SKM-1 treated with dmso at 0.1 percent for 144 hours (cell line): ENCODE measurements around the gene NR3C2.

Experiments used
- DNase-seq: peaks from one replicate; lab custom pipeline; 2025; ENCODE audit not compliant: unreplicated experiment; lab: John Stamatoyannopoulos, UW

Gene NR3C2

DNA sequence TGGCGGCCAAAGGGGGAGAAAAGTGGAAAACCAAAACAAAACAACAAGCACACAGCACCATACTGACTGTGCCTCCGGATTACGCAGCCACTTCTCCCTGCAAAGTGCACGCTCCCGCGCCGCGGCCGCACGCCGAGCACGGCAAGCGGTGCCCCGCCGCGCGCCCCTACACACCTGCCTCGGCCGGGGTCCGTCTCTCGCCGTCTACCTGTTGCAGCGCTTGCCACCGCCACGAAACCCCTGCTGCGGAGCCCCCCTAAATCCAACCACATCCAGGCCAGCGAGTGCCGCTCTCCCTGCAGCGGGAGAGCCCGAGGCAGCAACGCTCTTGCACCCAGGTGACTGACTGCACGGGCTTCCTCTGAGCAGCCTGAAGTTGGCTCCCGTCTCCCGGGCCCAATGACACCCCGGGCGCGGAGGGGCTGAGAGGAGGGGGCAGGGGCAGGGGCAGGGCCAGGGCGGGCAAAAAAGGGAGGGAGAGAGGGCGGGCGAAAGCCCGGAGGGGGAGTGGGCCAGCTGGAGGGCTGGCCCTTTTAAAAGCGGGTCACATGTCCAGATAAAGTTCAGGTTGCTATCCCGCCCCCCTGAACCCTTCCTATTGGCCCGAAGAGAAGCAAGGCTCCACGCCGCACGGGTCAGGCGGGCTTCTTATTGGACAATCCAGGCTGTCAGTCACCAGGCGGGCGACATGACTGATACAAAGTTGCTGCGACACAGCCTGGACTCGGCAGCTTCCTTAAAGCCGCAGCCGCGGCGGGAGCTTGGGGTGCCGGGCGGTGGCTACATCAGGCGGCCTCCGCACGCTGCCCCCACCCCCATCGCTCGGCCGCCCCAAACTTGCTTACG, at the start of gene NR3C2:
NR3C2 (minus strand) TSS at position 429 of the 846 bp plus-strand sequence.
- peak; percentile 97 for DNase-seq

- no peak for DNase-seq
Measured at GRCh38 chr4:148487181-148487580, 45.0 kb upstream of the NR3C2 start.

DNA sequence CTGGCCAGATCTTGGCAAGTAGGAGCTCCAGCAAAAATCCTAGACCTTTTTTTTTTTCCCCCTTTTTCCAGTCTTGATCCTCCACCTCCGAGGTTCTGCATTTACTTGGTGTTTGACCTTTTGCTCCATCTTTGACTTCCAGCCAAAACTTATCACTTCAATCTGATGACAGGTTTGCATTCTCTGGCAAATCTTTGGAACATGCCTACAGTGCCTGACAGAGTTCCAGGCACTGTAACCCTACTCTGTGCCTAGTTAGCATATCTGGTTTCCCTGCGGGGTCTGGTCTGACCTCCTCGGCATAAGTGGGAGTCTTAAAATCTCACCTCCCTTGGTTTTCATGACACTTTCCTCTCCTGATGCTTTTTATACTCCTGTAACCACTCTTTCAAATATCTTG, 39.4 kb upstream of the NR3C2 start:
- no peak for DNase-seq

- no peak for DNase-seq
Measured at GRCh38 chr4:148477276-148477675, 35.1 kb upstream of the NR3C2 start.

GRCh38 chr4:148469938-148470337, 27.7 kb upstream of the NR3C2 start:
- no peak for DNase-seq

DNA sequence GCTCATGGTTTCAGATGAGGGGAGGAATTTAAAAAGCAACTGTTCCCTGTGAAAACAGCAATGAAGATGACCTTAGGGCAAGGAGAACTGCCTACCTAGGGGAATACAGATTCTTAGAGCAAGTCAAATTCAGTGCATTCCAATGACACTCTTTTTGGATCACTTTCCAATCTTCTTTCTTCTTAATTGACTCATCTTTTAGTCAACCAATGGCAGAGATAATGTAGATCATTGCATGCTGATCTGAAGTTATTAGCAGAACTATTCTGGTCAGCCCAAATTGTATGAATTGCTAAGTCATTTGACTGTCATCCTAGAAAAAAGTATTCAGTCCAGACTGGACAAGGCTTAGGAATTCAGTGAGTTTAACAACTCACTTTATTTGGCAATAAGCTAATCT, 12.6 kb upstream of the NR3C2 start:
- DNase-seq, result no peak

DNA sequence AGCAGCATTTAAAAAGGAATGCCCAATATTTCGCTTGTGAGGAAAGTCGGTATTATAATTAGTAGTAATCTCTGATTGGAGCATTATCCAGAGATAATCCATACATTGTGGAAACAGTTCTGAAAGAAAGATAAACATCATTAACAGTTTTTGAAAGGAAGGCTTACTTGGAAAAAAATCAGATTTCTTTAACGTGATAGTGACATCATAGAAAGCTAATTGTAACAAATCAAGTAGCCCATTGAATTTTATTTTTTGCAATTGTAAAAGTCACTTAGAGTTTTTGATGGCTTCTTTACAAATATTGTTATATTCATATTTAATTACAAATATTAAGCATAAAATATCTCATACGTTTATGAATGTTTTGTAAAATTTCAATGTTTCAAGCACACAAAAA, 11.6 kb upstream of the NR3C2 start:
- DNase-seq, result no peak

- DNase-seq, result no peak
Measured at GRCh38 chr4:148452970-148453369, 10.8 kb upstream of the NR3C2 start.

- no peak for DNase-seq
Measured at GRCh38 chr4:148449921-148450320, 7.7 kb upstream of the NR3C2 start.

GRCh38 chr4:148448141-148448540, 5.9 kb upstream of the NR3C2 start:
- DNase-seq, result no peak

DNA sequence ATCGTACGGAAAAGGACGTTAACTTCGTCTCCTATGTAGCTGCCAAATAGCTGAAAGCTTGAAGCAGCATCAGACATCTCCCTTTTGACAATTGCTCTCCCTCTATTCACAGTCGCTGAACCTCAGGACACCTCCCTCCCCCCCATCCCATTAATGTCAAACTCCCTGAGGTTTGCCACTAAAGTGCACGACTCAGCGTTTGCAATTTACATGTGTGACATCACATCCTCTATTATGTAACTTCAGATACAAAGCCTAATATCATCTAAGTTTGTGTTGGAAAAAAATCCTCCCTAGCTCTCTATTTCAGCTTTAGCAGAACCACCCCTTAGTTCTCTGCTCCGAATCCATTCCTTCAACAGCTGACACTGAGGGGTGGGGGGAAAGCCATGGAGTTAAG, 5.5 kb upstream of the NR3C2 start:
- DNase-seq, result no peak

- no peak for DNase-seq
Measured at GRCh38 chr4:148445860-148446330, 3.7 kb upstream of the NR3C2 start.

- peak; percentile 54 for DNase-seq
Measured at GRCh38 chr4:148445071-148445859, 3.1 kb upstream of the NR3C2 start.

- DNase-seq, result peak; percentile 14
Measured at GRCh38 chr4:148444296-148445070, 2.3 kb upstream of the NR3C2 start.

DNA sequence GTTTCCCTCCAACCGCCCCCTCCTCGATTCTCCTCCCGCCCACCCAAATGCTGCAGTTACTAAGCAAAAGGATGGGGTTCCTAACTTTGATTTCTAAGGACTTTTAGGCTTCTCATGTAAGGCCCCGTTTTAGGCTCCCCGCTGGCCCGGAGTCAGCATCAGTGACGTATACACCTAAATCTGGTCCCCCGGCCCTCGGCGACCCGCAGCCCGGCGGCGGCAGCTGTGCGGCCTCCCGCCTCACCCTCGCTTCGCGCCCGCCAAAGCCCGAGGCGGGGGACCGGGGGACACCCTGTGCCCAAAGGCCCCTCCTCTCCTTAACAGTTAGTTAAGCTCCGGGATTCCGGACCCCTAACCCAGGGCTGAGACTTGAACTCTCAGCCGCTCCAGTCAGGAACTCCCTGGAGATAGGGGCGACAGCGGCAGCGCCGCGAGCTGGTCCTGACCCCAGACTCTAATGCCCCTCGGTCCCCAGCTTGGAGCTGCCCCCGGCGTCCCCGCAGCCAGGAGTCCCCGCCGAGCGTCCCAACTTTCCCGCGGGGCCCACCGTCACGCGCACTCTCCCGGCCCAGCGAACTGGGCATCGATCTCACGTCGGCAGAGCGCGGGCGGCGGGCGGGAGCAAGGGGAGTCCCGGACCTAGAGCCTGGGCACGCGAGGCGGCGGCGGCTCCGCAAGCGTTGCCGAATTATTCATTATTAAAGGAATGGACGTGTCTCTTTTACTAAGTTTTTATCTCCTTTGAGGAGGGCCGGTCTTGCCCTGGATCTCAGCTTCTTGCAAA, 1.5 kb upstream of the NR3C2 start:
- DNase-seq, result no peak

- DNase-seq, result peak; percentile 40
Measured at GRCh38 chr4:148442832-148443511, 758 bp upstream of the NR3C2 start.

DNA sequence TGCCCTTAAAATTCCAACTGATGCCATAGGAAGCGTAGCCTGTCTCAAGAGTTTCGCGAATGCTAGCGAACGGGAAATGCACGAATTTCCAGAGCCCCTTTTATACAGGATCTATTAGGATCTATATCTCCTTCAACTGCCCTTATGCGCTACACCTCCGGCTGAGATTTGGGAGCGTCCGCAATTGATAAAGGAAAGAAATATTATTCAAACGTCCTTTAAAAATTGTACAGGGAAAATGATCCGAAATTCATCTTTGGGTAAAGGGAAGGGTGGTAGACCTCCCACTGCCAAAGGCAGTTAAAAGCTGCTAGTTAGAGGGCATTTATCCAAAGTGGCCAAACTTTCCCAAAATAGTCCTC, 609 bp downstream of the NR3C2 start:
- no peak for DNase-seq

GRCh38 chr4:148438047-148438446, 4.2 kb downstream of the NR3C2 start:
- no peak for DNase-seq

DNA sequence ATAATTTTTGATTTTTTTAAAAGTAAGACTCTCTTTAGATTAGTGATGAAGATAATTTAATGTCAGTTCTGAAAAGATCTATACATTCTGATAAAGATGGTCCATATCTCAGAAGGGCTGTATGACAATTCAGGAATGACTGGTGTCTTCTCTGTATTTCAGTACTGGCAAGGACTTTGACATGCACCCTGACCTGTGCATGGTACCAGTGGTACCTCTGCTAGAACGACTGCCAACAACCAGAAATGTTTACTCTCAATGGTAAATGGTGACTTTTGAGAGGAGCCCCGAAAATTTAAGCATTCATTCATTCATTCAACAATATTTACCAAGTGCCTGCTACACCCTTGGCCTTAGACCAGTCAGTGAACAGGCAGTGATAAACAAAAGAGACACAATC, 4.8 kb downstream of the NR3C2 start:
- no peak for DNase-seq

- DNase-seq, result no peak
Measured at GRCh38 chr4:148436512-148436911, 5.7 kb downstream of the NR3C2 start.
